Pancreas (tissue), 10 donors: Measurements from ENCODE around the gene PTGER1. TPM values are rescaled to one million over a fixed set of nuclear protein-coding genes. Genes with fewer than 3 reads are reported as not detected.

ENCODE experiments used
- ATAC-seq, 4 donors: fragments of 200-7000 bp; cut with Tn5 transposase; one replicate each; pipeline versions ENCODE4 v1.8.0 to v1.9.1; 2020; ENCODE audit warnings: mild to moderate bottlenecking in 4 of 4, moderate library complexity in 4 of 4
- DNase-seq, 6 donors: peaks; one replicate each; pipeline ENCODE4 v3.0.0-alpha.2; 2020
- FAIRE-seq: peaks from 2 replicates; lab custom pipeline; 2012; peaks lifted over from hg19 to GRCh38; lab: Jason Lieb, UNC
- H3K27ac ChIP-seq, 4 donors: fragments of 200-600 bp; sonication (generic); 1 replicate in 3 of 4; 2 replicates in 1 of 4; pipeline versions ENCODE4 v1.5.0 to v1.8.0; 2020
- H3K27me3 ChIP-seq, 4 donors: fragments of 200-600 bp; one replicate each; pipeline ENCODE4 v1.8.0; 2021
- H3K36me3 ChIP-seq, 3 donors: fragments of 200-600 bp; sonication (generic) in 1 of 3; one replicate each; pipeline versions ENCODE4 v1.5.0 to v1.8.0; 2020 to 2021
- H3K4me1 ChIP-seq, 3 donors: fragments of 200-600 bp; one replicate each; pipeline ENCODE4 v1.8.0; 2021
- H3K4me3 ChIP-seq, 4 donors: fragments of 200-600 bp; sonication (generic) in 2 of 4; one replicate each; pipeline versions ENCODE4 v1.5.0 to v1.8.0; 2020 to 2021
- H3K9me3 ChIP-seq, 4 donors: fragments of 200-600 bp; one replicate each; pipeline ENCODE4 v1.8.0; 2021
- WGBS, 2 donors: extraction: QIAGEN DNeasy Blood & Tissue Kit; methylation state at CpG; one replicate each; pipeline ENCODE4 v1.1.7; 2013; 5-methylcytosine and 5-hydroxymethylcytosine counted together
- intact Hi-C, 3 donors: fragments of 100-400 bp; cut with DNase I; formaldehyde crosslinking; loops; one replicate each; pipeline versions ENCODE4 v1.11.1 to v1.14.2; 2022
- polyA plus RNA-seq, 2 donors: library from polyadenylated mRNA; stranded (reverse); fragments of 200-250 nt; gene quantifications; one replicate each; pipeline ENCODE4 v1.2.3, GENCODE V29; 2013
- total RNA-seq, 6 donors: library from RNA; stranded (reverse); fragmentation: NEBNext Ultra II Directional in 4 of 6; extraction: Animal tissue kit (Norgen Biotek cat#: 25700) in 4 of 6; gene quantifications; one replicate each; pipeline versions ENCODE4 v1.2.1 to v1.2.4, GENCODE V29; 2021 to 2023
- TF ChIP-seq, protein P1 (sequence below), 4 donors: fragments of 200-600 bp; sonication (generic) in 3 of 4; IDR thresholded peaks; one replicate each; pipeline versions ENCODE4 v1.5.0 to v1.8.0; 2021; ENCODE audit warnings: antibody characterized with exemption in 4 of 4
- donor health status: healthy with polysubstance abuse.
- donor health status: DM: no; HTN: no; CAD: no; lungs with moderate emphysema.
- donor health status: DM: no; HTN: no; CAD: no.
- donor health status: control.
- donor health status: control.
- donor health status: Bipolar disorder and iron deficiency.
- donor health status: DM: yes; HTN: yes; CAD: no.
- donor health status: DM: no; HTN: no; CAD: no.
- donor health status: DM: no; HTN: no; CAD: no.
- donor health status: DM: yes; HTN: yes; CAD: no.

The PTGER1 gene
- total and polyA plus RNA-seq, 8 donors, result 0.12 to 0.61 (median 0.28) TPM; not detected in 1

DNA sequence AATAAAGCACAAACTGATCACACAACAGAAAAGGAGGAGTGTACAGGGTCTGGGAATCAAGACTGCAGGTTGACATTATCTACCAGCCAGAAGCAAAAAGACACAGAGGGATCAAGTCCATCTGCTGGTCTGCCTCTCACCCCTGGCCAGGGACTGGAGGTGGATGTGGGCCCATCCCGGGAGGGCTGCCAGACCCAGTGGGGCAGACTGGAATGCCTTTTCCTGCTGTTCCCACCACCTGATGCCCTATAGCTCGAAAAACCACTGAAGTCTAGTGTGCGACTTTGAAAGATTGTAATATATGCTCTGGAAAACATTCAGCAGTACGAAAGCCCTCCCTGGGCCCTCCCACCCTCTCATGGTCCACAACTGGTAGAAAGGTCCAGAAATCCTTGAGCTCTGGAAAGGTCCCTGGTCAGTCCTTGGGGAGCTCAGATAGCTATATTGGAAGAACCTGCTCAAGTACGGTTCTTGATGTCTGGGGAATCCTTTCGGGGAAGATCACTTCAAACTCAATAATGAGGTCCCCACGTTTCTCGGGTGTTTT is 40.4 kb upstream of the PTGER1 start:
- Histone ChIP-seq H3K4me1 (peaks cover 14 to 39% (median 34%) of the 10 kb centered on the region in 3 donors), H3K27ac (peak overlapping the region in 2 of 4 donors; percentile 26 to 98), H3K4me3 (peak overlapping the region in 2 of 4 donors; percentile 81 to 95), H3K27me3 (no peaks in the 10 kb centered on the region), H3K36me3 (peaks cover 0 to 12% (median 2%) of the 10 kb centered on the region in 3 donors), H3K9me3 (no peaks in the 10 kb centered on the region)
- no peak for ATAC-seq
- peak in 1 of 6 donors; percentile 70 for DNase-seq
- TF ChIP-seq, protein P1, sequence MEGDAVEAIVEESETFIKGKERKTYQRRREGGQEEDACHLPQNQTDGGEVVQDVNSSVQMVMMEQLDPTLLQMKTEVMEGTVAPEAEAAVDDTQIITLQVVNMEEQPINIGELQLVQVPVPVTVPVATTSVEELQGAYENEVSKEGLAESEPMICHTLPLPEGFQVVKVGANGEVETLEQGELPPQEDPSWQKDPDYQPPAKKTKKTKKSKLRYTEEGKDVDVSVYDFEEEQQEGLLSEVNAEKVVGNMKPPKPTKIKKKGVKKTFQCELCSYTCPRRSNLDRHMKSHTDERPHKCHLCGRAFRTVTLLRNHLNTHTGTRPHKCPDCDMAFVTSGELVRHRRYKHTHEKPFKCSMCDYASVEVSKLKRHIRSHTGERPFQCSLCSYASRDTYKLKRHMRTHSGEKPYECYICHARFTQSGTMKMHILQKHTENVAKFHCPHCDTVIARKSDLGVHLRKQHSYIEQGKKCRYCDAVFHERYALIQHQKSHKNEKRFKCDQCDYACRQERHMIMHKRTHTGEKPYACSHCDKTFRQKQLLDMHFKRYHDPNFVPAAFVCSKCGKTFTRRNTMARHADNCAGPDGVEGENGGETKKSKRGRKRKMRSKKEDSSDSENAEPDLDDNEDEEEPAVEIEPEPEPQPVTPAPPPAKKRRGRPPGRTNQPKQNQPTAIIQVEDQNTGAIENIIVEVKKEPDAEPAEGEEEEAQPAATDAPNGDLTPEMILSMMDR (IDR thresholded peaks at IDR 0.05), result no peak
- FAIRE-seq, result no peak
- 58 to 62% methylated on average over 8 of the region's 8 CpGs for WGBS, 2 donors
- intact Hi-C loops, result no loop called here

DNA sequence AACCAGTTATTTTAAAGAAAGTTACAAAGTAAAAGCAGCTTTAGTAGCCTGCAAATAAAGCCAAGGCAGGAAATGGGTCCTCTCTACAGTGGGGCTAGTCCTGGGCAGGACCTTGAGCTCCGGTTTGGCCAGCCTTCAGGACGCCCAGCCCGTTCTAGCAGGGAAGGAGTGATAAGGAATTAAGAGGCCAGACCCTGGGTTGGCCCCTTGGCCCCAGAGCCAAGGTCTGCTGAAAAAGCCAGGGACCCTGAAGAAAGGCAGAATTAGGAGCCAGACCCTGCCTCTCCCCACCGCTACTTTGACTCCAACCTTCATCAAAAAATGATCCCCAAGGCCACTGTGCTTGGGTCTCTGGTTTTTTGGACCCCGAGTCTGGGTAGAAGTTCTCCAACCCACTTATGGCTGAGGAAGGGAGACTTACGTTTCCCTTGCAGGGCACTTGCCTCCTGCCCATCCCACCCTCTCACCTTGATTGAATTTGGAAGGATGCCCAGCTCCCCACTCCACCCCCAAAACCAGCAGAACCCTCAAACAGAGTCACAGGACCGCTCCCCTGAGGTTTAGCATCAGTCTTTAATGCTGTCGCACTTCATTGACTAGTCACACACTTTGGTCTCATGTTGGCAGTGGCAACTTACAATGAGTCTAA is 39.2 kb upstream of the PTGER1 start:
- Histone ChIP-seq H3K27ac (no peak overlapping the region), H3K36me3 (peaks cover 0 to 12% (median 2%) of the 10 kb centered on the region in 3 donors), H3K4me3 (no peak overlapping the region), H3K4me1 (peaks cover 9 to 28% (median 28%) of the 10 kb centered on the region in 3 donors), H3K27me3 (no peaks in the 10 kb centered on the region), H3K9me3 (no peaks in the 10 kb centered on the region)
- intact Hi-C loops, result no loop called here
- ATAC-seq (no peak), FAIRE-seq (no peak), DNase-seq (no peak)
- TF ChIP-seq, protein P1 (IDR thresholded peaks at IDR 0.05), result no peak
- 67% methylated on average over 8 of the region's 8 CpGs for WGBS, 2 donors

DNA sequence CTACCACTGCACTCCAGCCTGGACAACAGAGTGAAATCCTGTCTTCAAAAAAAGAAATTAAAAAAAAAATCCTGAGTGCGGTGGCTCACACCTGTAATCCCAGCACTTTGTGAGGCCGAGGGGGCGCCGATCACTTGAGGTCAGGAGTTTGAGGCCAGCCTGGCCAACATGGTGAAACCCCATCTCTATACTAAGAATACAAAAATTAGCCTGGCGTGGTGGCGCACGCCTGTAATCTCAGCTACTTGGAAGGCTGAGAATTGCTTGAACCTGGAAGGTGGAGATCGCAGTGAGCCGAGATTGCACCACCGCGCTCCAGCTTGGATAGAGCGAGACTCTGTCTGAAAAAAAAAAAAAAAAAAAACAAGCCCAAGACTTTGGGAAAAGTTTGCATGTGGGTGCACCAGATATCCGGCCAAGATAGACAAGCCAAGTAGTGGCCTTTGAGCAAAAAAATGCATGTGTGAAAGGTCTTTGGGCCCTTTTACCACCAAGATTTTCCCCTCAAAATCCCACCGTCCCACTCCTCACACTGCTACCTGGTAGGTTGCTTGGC is 37.3 kb upstream of the PTGER1 start:
- no peak overlapping the region for H3K27ac ChIP-seq
- DNase-seq (no peak), ATAC-seq (no peak), FAIRE-seq (no peak)
- H3K9me3 ChIP-seq, result no peaks in the 10 kb centered on the region
- 87 to 95% methylated on average over 14 of the region's 14 CpGs for WGBS, 2 donors
- intact Hi-C loops, result no loop called here
- TF ChIP-seq, protein P1 (IDR thresholded peaks at IDR 0.05), result no peak
- peaks cover 4 to 23% (median 22%) of the 10 kb centered on the region in 3 donors for H3K4me1 ChIP-seq
- H3K36me3 ChIP-seq, result peaks cover 0 to 12% (median 2%) of the 10 kb centered on the region in 3 donors
- H3K27me3 ChIP-seq, result no peaks in the 10 kb centered on the region
- H3K4me3 ChIP-seq, result no peak overlapping the region

DNA sequence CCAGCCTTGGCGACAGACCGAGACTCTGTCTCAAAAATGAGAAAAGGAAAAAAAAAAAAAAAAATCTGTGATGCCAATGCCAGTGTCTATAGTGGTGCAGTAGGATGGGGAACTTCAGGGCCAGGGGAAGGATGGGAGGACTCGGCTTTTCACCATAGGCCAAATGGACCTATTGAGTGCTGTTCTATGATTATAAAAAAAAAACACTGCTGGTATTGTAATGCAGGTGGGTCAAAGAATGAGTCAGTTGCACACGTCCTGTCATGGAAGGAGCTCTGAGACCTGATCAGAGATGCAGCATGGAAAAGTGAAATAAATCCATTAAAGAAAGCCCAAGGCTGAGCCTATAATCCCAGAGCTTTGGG is 36.1 kb upstream of the PTGER1 start:
- no peak for FAIRE-seq
- ATAC-seq, result no peak
- H3K4me1 ChIP-seq, result peaks cover 4 to 21% (median 20%) of the 10 kb centered on the region in 3 donors
- no peak overlapping the region for H3K4me3 ChIP-seq
- no peak overlapping the region for H3K27ac ChIP-seq
- H3K9me3 ChIP-seq, result no peaks in the 10 kb centered on the region
- H3K27me3 ChIP-seq, result no peaks in the 10 kb centered on the region
- intact Hi-C loops, result no loop called here
- H3K36me3 ChIP-seq, result peaks cover 0 to 12% (median 2%) of the 10 kb centered on the region in 3 donors
- TF ChIP-seq, protein P1 (IDR thresholded peaks at IDR 0.05), result no peak
- DNase-seq, result no peak
- WGBS, 2 donors, result 83 to 84% methylated on average over 4 of the region's 4 CpGs
